Measurements from ENCODE around the gene PCK2. TPM values are rescaled to one million over a fixed set of nuclear protein-coding genes. Genes with fewer than 3 reads are reported as not detected.
"Not testable (repeated sequence)": the region's sequence is repeated elsewhere in the genome, so short reads cannot be mapped to it uniquely, and the experiment has no call there.

Gene PCK2
- 100 to 1,000 TPM in 3 of 4 donors, 10 to 100 TPM in 1; 74.4 to 238 (median 130) TPM for total RNA-seq

DNA sequence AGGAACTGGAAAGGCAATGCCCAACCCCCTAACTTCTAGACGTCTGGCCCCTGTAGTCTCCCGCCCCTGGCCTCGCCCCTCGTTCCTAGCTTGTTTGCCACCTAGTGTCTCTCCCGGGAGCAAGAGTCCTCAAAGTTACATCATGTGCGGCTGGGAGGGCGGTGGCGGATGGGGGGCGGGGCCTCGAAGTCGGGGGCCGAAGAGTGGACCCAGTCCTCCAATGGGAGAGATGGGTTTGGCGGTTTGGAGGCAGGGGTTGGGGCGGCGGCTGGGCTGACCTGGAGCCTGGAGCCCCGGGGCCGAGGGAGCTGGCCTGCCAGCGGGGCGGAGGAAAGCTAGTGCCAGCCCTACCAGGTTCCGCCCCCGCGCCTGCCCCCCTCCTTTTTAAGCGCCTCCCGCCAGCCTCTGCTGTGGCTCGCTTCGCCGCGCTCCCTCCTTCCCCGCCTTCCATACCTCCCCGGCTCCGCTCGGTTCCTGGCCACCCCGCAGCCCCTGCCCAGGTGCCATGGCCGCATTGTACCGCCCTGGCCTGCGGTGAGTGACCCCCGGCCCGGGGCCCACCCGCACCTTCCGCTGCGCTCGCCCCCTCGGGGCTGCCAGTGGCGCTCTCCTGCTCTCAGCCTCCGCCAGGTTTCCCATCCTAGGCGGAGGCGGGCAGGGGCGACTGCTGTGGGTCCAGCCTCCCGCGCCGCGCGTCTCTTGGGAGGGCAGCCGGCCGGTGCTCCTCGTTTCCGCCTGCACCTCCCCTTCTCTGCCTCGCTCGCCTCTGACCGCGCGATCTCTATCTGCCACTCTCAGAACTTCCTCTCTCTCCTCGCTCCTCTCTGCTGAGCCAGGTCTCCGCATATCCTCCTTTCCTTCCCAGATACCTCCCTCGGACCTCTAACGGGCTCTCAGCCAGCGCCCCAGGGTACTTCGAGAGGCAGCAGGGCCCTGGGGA, at the start of gene PCK2:
Gene PCK2 (plus strand): TSS at position 411 of the 940 bp plus-strand sequence. CDS start 95 bp downstream, at position 506.
- intact Hi-C loops (cut with DNase I; ENCODE audit: low total_unique reads), result loop anchor here (10.0 kb wide), 1 partner anchor 79 kb away; no protein-coding TSS in a partner anchor
- WGBS, 2 donors (ENCODE audit: low coverage in 1 of 2), result 1% methylated on average over 55 of the region's 68 CpGs; no CpG with 5 or more reads in 1 of the 2 donors

DNA sequence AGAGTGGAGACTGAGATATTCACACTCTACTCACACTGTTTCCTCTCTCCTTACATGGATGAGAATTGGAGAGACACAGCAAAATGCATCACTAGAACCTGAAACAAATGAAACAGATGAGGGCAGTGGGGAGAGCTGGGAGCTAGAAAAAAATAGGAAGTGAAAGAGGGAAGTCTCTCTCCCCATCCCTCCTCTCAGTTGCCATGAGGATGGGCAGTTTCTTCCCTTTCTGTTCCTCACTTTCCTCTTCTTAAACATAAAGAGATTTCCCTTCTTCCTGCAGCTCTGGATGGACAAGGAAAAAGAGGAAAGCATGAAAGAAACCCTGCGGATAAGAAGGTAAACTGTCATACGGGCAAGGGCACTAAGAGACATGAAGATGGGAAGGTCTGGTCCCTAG, 45.1 kb upstream of the PCK2 start:
- H3K4me3 ChIP-seq; H3K36me3 ChIP-seq; in situ Hi-C loops (cut with MboI; ENCODE audit: low pct_ligation_motif_present in 1 of 4, low pct_unique_long_range_greater_than_20kb in 1 of 4, low sequenced_read_pairs in 3 of 4); intact Hi-C loops (cut with DNase I; ENCODE audit: low total_unique reads); H3K27me3 ChIP-seq; H3K9me3 ChIP-seq; H3K27ac ChIP-seq; DNase-seq: not testable (repeated sequence)
- peaks cover 7 to 15% (median 12%) of the 10 kb centered on the region in 4 donors for H3K4me1 ChIP-seq
- WGBS, 2 donors (ENCODE audit: low coverage in 1 of 2), result 68 to 80% methylated on average over 2 of the region's 2 CpGs

More for the DNA sequence above, at the start of gene PCK2:
- in situ Hi-C loops (cut with MboI; ENCODE audit: low pct_ligation_motif_present in 1 of 4, low pct_unique_long_range_greater_than_20kb in 1 of 4, low sequenced_read_pairs in 3 of 4), result loop anchor here in 1 of 4 donors (5.0 kb wide), 1 partner anchor 37 kb away; no protein-coding TSS in a partner anchor
- Histone ChIP-seq H3K4me1 (peaks cover 4 to 42% (median 19%) of the 10 kb centered on the region in 4 donors), H3K4me3 (peak within 1 kb of the TSS; percentile 65 to 92 (median 82)), H3K27ac (peak within 1 kb of the TSS; percentile 92 to 99 (median 97)), H3K27me3 (no peaks in the 10 kb centered on the region), H3K36me3 (no peaks in the 10 kb centered on the region), H3K9me3 (no peaks in the 10 kb centered on the region)
- peak; percentile 96 for DNase-seq
- TF ChIP-seq, protein P1, sequence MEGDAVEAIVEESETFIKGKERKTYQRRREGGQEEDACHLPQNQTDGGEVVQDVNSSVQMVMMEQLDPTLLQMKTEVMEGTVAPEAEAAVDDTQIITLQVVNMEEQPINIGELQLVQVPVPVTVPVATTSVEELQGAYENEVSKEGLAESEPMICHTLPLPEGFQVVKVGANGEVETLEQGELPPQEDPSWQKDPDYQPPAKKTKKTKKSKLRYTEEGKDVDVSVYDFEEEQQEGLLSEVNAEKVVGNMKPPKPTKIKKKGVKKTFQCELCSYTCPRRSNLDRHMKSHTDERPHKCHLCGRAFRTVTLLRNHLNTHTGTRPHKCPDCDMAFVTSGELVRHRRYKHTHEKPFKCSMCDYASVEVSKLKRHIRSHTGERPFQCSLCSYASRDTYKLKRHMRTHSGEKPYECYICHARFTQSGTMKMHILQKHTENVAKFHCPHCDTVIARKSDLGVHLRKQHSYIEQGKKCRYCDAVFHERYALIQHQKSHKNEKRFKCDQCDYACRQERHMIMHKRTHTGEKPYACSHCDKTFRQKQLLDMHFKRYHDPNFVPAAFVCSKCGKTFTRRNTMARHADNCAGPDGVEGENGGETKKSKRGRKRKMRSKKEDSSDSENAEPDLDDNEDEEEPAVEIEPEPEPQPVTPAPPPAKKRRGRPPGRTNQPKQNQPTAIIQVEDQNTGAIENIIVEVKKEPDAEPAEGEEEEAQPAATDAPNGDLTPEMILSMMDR (IDR thresholded peaks at IDR 0.05), result peak in 3 of 5 experiments; percentile 25 to 45 (median 31)
- TF ChIP-seq POLR2AphosphoS5 (IDR thresholded peaks at IDR 0.05) (peak; percentile 13 to 88 (median 78)), POLR2A (IDR thresholded peaks at IDR 0.05) (peak; percentile 98), EP300 (IDR thresholded peaks at IDR 0.05; ENCODE audit: low read depth) (no peak)

DNA sequence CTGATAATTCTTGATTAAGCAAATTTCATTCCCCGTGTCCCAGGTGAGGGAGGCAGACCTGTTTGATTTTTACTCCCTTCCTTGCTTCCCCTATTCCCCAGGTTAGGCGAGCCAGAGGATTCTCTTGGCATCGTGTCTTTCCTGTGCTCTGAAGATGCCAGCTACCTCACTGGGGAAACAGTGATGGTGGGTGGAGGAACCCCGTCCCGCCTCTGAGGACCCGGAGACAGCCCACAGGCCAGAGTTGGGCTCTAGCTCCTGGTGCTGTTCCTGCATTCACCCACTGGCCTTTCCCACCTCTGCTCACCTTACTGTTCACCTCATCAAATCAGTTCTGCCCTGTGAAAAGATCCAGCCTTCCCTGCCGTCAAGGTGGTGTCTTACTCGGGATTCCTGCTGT, 43.4 kb upstream of the PCK2 start:
- H3K4me1 ChIP-seq, result peaks cover 7 to 15% (median 12%) of the 10 kb centered on the region in 4 donors
- intact Hi-C loops (cut with DNase I; ENCODE audit: low total_unique reads); DNase-seq; H3K36me3 ChIP-seq; in situ Hi-C loops (cut with MboI; ENCODE audit: low pct_ligation_motif_present in 1 of 4, low pct_unique_long_range_greater_than_20kb in 1 of 4, low sequenced_read_pairs in 3 of 4); H3K27me3 ChIP-seq; H3K9me3 ChIP-seq; H3K27ac ChIP-seq; H3K4me3 ChIP-seq: not testable (repeated sequence)
- 88 to 100% methylated on average over 1 to 8 of the region's 8 CpGs for WGBS, 2 donors (ENCODE audit: low coverage in 1 of 2)

DNA sequence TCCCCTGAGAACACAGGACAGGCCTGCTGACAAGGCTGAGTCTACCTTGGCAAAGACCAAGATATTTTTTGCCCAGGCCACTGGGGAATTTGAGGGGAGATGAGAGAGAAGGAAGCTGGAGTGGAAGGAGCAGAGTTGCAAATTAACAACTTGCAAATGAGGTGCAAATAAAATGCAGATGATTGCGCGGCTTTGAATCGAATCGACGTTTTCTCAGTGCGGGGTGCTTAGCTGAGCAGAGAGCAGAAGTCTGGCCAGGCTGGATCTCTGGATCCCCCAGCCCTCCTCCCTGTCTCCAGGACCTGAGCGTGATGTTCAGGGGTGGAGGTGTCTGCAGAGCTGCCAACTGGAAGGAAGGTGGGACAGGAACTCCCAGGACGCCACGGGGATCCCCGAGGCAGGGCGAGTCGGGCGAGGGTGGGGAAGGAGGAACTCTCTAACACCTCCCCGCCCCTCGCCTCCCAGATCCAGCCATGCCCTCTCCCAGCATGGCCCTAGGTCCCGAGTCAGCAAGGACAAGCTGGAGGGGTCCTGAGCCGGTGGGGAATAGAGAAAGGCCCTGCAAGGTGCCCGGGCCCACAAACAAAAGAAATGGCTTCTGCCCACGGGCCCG, 42.8 kb upstream of the PCK2 start:
- Histone ChIP-seq H3K36me3 (no peaks in the 10 kb centered on the region), H3K9me3 (no peaks in the 10 kb centered on the region), H3K4me1 (peaks cover 7 to 15% (median 12%) of the 10 kb centered on the region in 4 donors), H3K4me3 (peak overlapping the region; percentile 40 to 66 (median 56)), H3K27me3 (no peaks in the 10 kb centered on the region), H3K27ac (peak overlapping the region; percentile 40 to 72 (median 58))
- 26% methylated on average over 20 of the region's 20 CpGs; no CpG with 5 or more reads in 1 of the 2 donors for WGBS, 2 donors (ENCODE audit: low coverage in 1 of 2)
- peak; percentile 52 for DNase-seq
- no peak for TF ChIP-seq POLR2AphosphoS5 (IDR thresholded peaks at IDR 0.05)
- TF ChIP-seq EP300 (IDR thresholded peaks at IDR 0.05; ENCODE audit: low read depth), result no peak
- no peak for TF ChIP-seq POLR2A (IDR thresholded peaks at IDR 0.05)
- TF ChIP-seq, protein P1 (IDR thresholded peaks at IDR 0.05), result no peak
- in situ Hi-C loops (cut with MboI; ENCODE audit: low pct_ligation_motif_present in 1 of 4, low pct_unique_long_range_greater_than_20kb in 1 of 4, low sequenced_read_pairs in 3 of 4) (no loop called here), intact Hi-C loops (cut with DNase I; ENCODE audit: low total_unique reads) (no loop called here)

Measured in transverse colon (tissue), 4 donors.